Measurements from ENCODE around the gene CD72.

Gene CD72

GRCh38 chr9:35619800-35620158 lies 1.6 kb upstream of the CD72 start:
- WGBS (ENCODE audit: extremely low coverage, insufficient coverage, insufficient read length) = no CpG with 5 or more reads among the region's 2 CpGs

GRCh38 chr9:35618854-35619799 lies 914 bp upstream of the CD72 start:
- Histone ChIP-seq H3K23ac (ENCODE audit: low read length) (peak overlapping the region; percentile 37), H3K79me2 (ENCODE audit: control insufficient read depth, insufficient read depth, low read length, poor library complexity) (no peaks in the 10 kb centered on the region), H4K12ac (ENCODE audit: low read depth, low read length) (no peak overlapping the region), H3K79me1 (ENCODE audit: low read length) (no peaks in the 10 kb centered on the region), H3K4ac (ENCODE audit: low read depth, low read length) (no peak overlapping the region), H4K91ac (ENCODE audit: low read depth, low read length) (no peak overlapping the region), H4K8ac (ENCODE audit: low read depth, low read length) (no peak overlapping the region), H2AK5ac (ENCODE audit: low read length) (no peak overlapping the region), H3K36me3 (ENCODE audit: control insufficient read depth in 1 of 2, insufficient read depth in 2 of 2, low read length in 2 of 2) (no peaks in the 10 kb centered on the region), H3K4me2 (ENCODE audit: low read length) (no peak overlapping the region), H3K9ac (ENCODE audit: low read length) (no peak overlapping the region), H3K4me1 (ENCODE audit: control insufficient read depth in 1 of 2, insufficient read depth in 2 of 2, low read length in 2 of 2) (peaks cover 0 to 7% of the 10 kb centered on the region in 2 experiments), H2BK120ac (ENCODE audit: insufficient read depth, low read length, poor library complexity) (no peak overlapping the region), H3K14ac (ENCODE audit: low read length) (no peak overlapping the region), H2BK12ac (ENCODE audit: low read length) (no peak overlapping the region), H3K27ac (ENCODE audit: low read depth, low read length) (no peak overlapping the region), H3K9me3 (ENCODE audit: insufficient read depth, low read depth, low read length) (peaks cover 5% of the 10 kb centered on the region), H3K18ac (ENCODE audit: low read length) (no peak overlapping the region), H3K4me3 (ENCODE audit: low read depth, low read length) (no peak overlapping the region), H2AFZ (ENCODE audit: insufficient read depth, low read length, poor library complexity) (no peak overlapping the region), H3K27me3 (ENCODE audit: insufficient read depth, low read length) (peaks cover 11% of the 10 kb centered on the region), H2BK5ac (ENCODE audit: low read depth, low read length, poor library complexity) (no peak overlapping the region)
- DNase-seq = peak; percentile 7 to 15
- WGBS (ENCODE audit: extremely low coverage, insufficient coverage, insufficient read length) = no CpG with 5 or more reads among the region's 17 CpGs

More at GRCh38 chr9:35619800-35620158, 1.6 kb upstream of the CD72 start:
- Histone ChIP-seq H4K12ac (ENCODE audit: low read depth, low read length) (no peak overlapping the region), H2AK5ac (ENCODE audit: low read length) (no peak overlapping the region), H3K4me3 (ENCODE audit: low read depth, low read length) (no peak overlapping the region), H3K27me3 (ENCODE audit: insufficient read depth, low read length) (peaks cover 11% of the 10 kb centered on the region), H3K9ac (ENCODE audit: low read length) (no peak overlapping the region), H3K18ac (ENCODE audit: low read length) (no peak overlapping the region), H3K4me1 (ENCODE audit: control insufficient read depth in 1 of 2, insufficient read depth in 2 of 2, low read length in 2 of 2) (peaks cover 0 to 7% of the 10 kb centered on the region in 2 experiments), H2BK120ac (ENCODE audit: insufficient read depth, low read length, poor library complexity) (no peak overlapping the region), H3K27ac (ENCODE audit: low read depth, low read length) (no peak overlapping the region), H3K4ac (ENCODE audit: low read depth, low read length) (no peak overlapping the region), H3K23ac (ENCODE audit: low read length) (no peak overlapping the region), H4K8ac (ENCODE audit: low read depth, low read length) (no peak overlapping the region), H3K79me2 (ENCODE audit: control insufficient read depth, insufficient read depth, low read length, poor library complexity) (no peaks in the 10 kb centered on the region), H2BK12ac (ENCODE audit: low read length) (no peak overlapping the region), H4K91ac (ENCODE audit: low read depth, low read length) (no peak overlapping the region), H3K79me1 (ENCODE audit: low read length) (no peaks in the 10 kb centered on the region), H3K36me3 (ENCODE audit: control insufficient read depth in 1 of 2, insufficient read depth in 2 of 2, low read length in 2 of 2) (no peaks in the 10 kb centered on the region), H2AFZ (ENCODE audit: insufficient read depth, low read length, poor library complexity) (no peak overlapping the region), H3K4me2 (ENCODE audit: low read length) (no peak overlapping the region), H3K9me3 (ENCODE audit: insufficient read depth, low read depth, low read length) (peaks cover 5% of the 10 kb centered on the region), H3K14ac (ENCODE audit: low read length) (no peak overlapping the region), H2BK5ac (ENCODE audit: low read depth, low read length, poor library complexity) (no peak overlapping the region)
- no peak for DNase-seq

GRCh38 chr9:35617548-35617947 lies 665 bp downstream of the CD72 start:
- WGBS (ENCODE audit: extremely low coverage, insufficient coverage, insufficient read length) = no CpG with 5 or more reads among the region's 8 CpGs
- no peak overlapping the region for H3K27ac ChIP-seq (ENCODE audit: low read depth, low read length)
- no peak overlapping the region for H3K4ac ChIP-seq (ENCODE audit: low read depth, low read length)
- no peak overlapping the region for H4K8ac ChIP-seq (ENCODE audit: low read depth, low read length)
- peaks cover 5% of the 10 kb centered on the region for H3K9me3 ChIP-seq (ENCODE audit: insufficient read depth, low read depth, low read length)
- no peak overlapping the region for H3K9ac ChIP-seq (ENCODE audit: low read length)
- H3K18ac ChIP-seq (ENCODE audit: low read length) = no peak overlapping the region
- no peaks in the 10 kb centered on the region for H3K79me1 ChIP-seq (ENCODE audit: low read length)
- no peaks in the 10 kb centered on the region for H3K79me2 ChIP-seq (ENCODE audit: control insufficient read depth, insufficient read depth, low read length, poor library complexity)
- peak overlapping the region; percentile 66 for H3K4me2 ChIP-seq (ENCODE audit: low read length)
- no peak overlapping the region for H4K12ac ChIP-seq (ENCODE audit: low read depth, low read length)
- no peak overlapping the region for H3K23ac ChIP-seq (ENCODE audit: low read length)
- H2AFZ ChIP-seq (ENCODE audit: insufficient read depth, low read length, poor library complexity) = no peak overlapping the region
- no peaks in the 10 kb centered on the region for H3K36me3 ChIP-seq (ENCODE audit: control insufficient read depth in 1 of 2, insufficient read depth in 2 of 2, low read length in 2 of 2)
- H2AK5ac ChIP-seq (ENCODE audit: low read length) = no peak overlapping the region
- H2BK12ac ChIP-seq (ENCODE audit: low read length) = no peak overlapping the region
- no peak overlapping the region for H3K4me3 ChIP-seq (ENCODE audit: low read depth, low read length)
- no peak for DNase-seq
- H4K91ac ChIP-seq (ENCODE audit: low read depth, low read length) = no peak overlapping the region
- H2BK5ac ChIP-seq (ENCODE audit: low read depth, low read length, poor library complexity) = no peak overlapping the region
- H3K27me3 ChIP-seq (ENCODE audit: insufficient read depth, low read length) = peaks cover 11% of the 10 kb centered on the region
- no peak overlapping the region for H2BK120ac ChIP-seq (ENCODE audit: insufficient read depth, low read length, poor library complexity)
- H3K4me1 ChIP-seq (ENCODE audit: control insufficient read depth in 1 of 2, insufficient read depth in 2 of 2, low read length in 2 of 2) = peaks cover 0 to 7% of the 10 kb centered on the region in 2 experiments
- no peak overlapping the region for H3K14ac ChIP-seq (ENCODE audit: low read length)

- no peaks in the 10 kb centered on the region for H3K79me1 ChIP-seq (ENCODE audit: low read length)
These were observed 1.3 kb downstream of the CD72 start for GRCh38 chr9:35616681-35617459.

More at GRCh38 chr9:35616681-35617459, 1.3 kb downstream of the CD72 start:
- Histone ChIP-seq H4K12ac (ENCODE audit: low read depth, low read length) (no peak overlapping the region), H3K18ac (ENCODE audit: low read length) (no peak overlapping the region), H2AK5ac (ENCODE audit: low read length) (no peak overlapping the region), H2BK120ac (ENCODE audit: insufficient read depth, low read length, poor library complexity) (no peak overlapping the region), H2AFZ (ENCODE audit: insufficient read depth, low read length, poor library complexity) (peak overlapping the region; percentile 26), H3K27me3 (ENCODE audit: insufficient read depth, low read length) (peaks cover 11% of the 10 kb centered on the region), H3K23ac (ENCODE audit: low read length) (no peak overlapping the region), H4K8ac (ENCODE audit: low read depth, low read length) (no peak overlapping the region), H2BK5ac (ENCODE audit: low read depth, low read length, poor library complexity) (no peak overlapping the region), H3K4me2 (ENCODE audit: low read length) (peak overlapping the region; percentile 66), H3K9ac (ENCODE audit: low read length) (no peak overlapping the region), H3K4me3 (ENCODE audit: low read depth, low read length) (peak overlapping the region; percentile 50), H3K4me1 (ENCODE audit: control insufficient read depth in 1 of 2, insufficient read depth in 2 of 2, low read length in 2 of 2) (peaks cover 0 to 7% of the 10 kb centered on the region in 2 experiments), H3K79me2 (ENCODE audit: control insufficient read depth, insufficient read depth, low read length, poor library complexity) (no peaks in the 10 kb centered on the region), H4K91ac (ENCODE audit: low read depth, low read length) (no peak overlapping the region), H3K4ac (ENCODE audit: low read depth, low read length) (no peak overlapping the region), H3K36me3 (ENCODE audit: control insufficient read depth in 1 of 2, insufficient read depth in 2 of 2, low read length in 2 of 2) (no peaks in the 10 kb centered on the region), H3K27ac (ENCODE audit: low read depth, low read length) (no peak overlapping the region), H3K14ac (ENCODE audit: low read length) (no peak overlapping the region), H2BK12ac (ENCODE audit: low read length) (no peak overlapping the region), H3K9me3 (ENCODE audit: insufficient read depth, low read depth, low read length) (peaks cover 5% of the 10 kb centered on the region)
- no CpG with 5 or more reads among the region's 51 CpGs for WGBS (ENCODE audit: extremely low coverage, insufficient coverage, insufficient read length)
- peak; percentile 46 to 62 for DNase-seq

All from trophoblast cell (in vitro differentiated cells and primary cell).